ENCODE results near the gene TANGO6. TPM values are rescaled to one million over a fixed set of nuclear protein-coding genes. Genes with fewer than 3 reads are reported as not detected.

TANGO6 gene
- total and polyA plus RNA-seq, 3 donors from 2014 or later = 23.1 to 41.3 (median 39.4) TPM

DNA sequence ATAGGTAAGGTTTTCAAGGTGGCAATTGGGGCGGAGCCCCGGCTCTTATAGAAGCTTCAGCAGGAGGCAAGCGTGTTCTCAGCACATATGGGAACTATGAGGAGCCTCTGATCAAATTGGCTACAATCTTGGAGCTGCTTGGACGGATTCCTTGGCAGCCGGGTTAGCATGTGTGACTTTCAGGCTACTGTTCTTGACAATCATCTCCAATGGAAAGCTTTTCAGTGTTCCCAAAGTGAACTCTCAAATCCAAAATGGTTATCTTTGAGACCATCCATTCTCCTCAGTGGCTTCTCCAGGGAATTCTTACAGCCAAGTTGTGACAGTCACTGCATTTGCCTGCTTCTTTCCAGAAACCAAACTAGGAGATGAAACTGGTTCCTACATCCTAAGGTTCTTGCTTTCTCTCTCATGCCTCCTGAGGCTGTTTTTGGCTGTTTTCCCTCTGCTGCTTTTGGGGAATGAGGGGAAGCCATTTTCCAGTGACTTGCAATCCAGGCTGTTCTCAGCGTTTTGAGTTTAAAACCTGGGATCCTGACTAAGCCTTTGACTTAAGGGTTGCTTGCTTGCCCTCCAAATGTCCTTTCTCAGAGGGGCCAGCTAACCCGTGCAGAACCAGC is 273.0 kb downstream of the TANGO6 start:
- H3K36me3 ChIP-seq (ENCODE audit: low read depth, missing control alignments) = no peaks in the 10 kb centered on the region
- no peak overlapping the region for H3K4me3 ChIP-seq
- no peaks in the 10 kb centered on the region for H3K9me3 ChIP-seq
- no peak for DNase-seq
- no peaks in the 10 kb centered on the region for H3K4me1 ChIP-seq
- TF ChIP-seq POLR2A (IDR thresholded peaks at IDR 0.05) (no peak), CTCF (IDR thresholded peaks at IDR 0.05) (no peak)
- no peaks in the 10 kb centered on the region for H3K27me3 ChIP-seq
- WGBS, 2 donors = 81% methylated on average over 7 of the region's 7 CpGs
- no peak overlapping the region for H3K27ac ChIP-seq
- intact Hi-C loops (cut with DNase I; ENCODE audit: low total_unique reads) = loop anchor here (10.0 kb wide), 1 partner anchor 262 kb away; no protein-coding TSS in a partner anchor

GRCh38 chr16:69116906-69117305 is 273.6 kb downstream of the TANGO6 start:
- DNase-seq = no peak
- no peaks in the 10 kb centered on the region for H3K9me3 ChIP-seq
- 85 to 86% methylated on average over 6 of the region's 6 CpGs for WGBS, 2 donors
- no peaks in the 10 kb centered on the region for H3K36me3 ChIP-seq (ENCODE audit: low read depth, missing control alignments)
- TF ChIP-seq CTCF (IDR thresholded peaks at IDR 0.05) (no peak), POLR2A (IDR thresholded peaks at IDR 0.05) (no peak)
- H3K27me3 ChIP-seq = no peaks in the 10 kb centered on the region
- no peaks in the 10 kb centered on the region for H3K4me1 ChIP-seq
- H3K4me3 ChIP-seq = no peak overlapping the region
- H3K27ac ChIP-seq = no peak overlapping the region
- intact Hi-C loops (cut with DNase I; ENCODE audit: low total_unique reads) = loop anchor here (10.0 kb wide), 1 partner anchor 262 kb away; no protein-coding TSS in a partner anchor

GRCh38 chr16:69118468-69118867 is 275.1 kb downstream of the TANGO6 start:
- no peaks in the 10 kb centered on the region for H3K27me3 ChIP-seq
- H3K4me1 ChIP-seq = no peaks in the 10 kb centered on the region
- H3K4me3 ChIP-seq = no peak overlapping the region
- intact Hi-C loops (cut with DNase I; ENCODE audit: low total_unique reads) = loop anchor here (10.0 kb wide), 1 partner anchor 264 kb away; no protein-coding TSS in a partner anchor
- H3K27ac ChIP-seq = no peak overlapping the region
- no peak for DNase-seq
- TF ChIP-seq CTCF (IDR thresholded peaks at IDR 0.05) (no peak), POLR2A (IDR thresholded peaks at IDR 0.05) (no peak)
- H3K36me3 ChIP-seq (ENCODE audit: low read depth, missing control alignments) = no peaks in the 10 kb centered on the region
- WGBS, 2 donors = 89% methylated on average over 2 of the region's 2 CpGs
- no peaks in the 10 kb centered on the region for H3K9me3 ChIP-seq

DNA sequence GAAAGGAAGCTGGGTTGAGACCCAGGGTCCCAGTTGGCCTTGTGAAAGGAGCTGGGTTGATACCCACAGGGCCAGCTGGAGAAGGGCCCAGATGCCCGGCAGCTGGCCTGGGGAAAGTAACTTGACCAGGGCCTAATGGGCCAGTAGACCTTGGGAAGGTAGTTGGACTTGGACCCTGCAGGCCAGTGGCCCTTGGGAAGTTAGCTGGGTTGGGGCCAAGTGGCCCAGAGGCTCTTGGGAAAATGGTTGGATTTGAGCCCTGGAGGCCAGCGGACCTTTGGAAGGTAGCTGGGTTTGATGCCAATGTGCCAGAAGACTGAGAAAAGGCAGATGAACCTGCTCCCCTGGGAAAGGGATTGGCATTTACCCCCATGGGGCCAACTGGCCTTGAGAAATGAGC is 275.7 kb downstream of the TANGO6 start:
- no peak for TF ChIP-seq POLR2A (IDR thresholded peaks at IDR 0.05)
- TF ChIP-seq CTCF (IDR thresholded peaks at IDR 0.05) = no peak
- H3K27ac ChIP-seq = no peak overlapping the region
- no peaks in the 10 kb centered on the region for H3K9me3 ChIP-seq
- DNase-seq = no peak
- no peak overlapping the region for H3K4me3 ChIP-seq
- no peaks in the 10 kb centered on the region for H3K4me1 ChIP-seq
- 93 to 100% methylated on average over 2 of the region's 2 CpGs for WGBS, 2 donors
- H3K27me3 ChIP-seq = no peaks in the 10 kb centered on the region
- intact Hi-C loops (cut with DNase I; ENCODE audit: low total_unique reads) = loop anchor here (10.0 kb wide), 1 partner anchor 264 kb away; no protein-coding TSS in a partner anchor
- no peaks in the 10 kb centered on the region for H3K36me3 ChIP-seq (ENCODE audit: low read depth, missing control alignments)

DNA sequence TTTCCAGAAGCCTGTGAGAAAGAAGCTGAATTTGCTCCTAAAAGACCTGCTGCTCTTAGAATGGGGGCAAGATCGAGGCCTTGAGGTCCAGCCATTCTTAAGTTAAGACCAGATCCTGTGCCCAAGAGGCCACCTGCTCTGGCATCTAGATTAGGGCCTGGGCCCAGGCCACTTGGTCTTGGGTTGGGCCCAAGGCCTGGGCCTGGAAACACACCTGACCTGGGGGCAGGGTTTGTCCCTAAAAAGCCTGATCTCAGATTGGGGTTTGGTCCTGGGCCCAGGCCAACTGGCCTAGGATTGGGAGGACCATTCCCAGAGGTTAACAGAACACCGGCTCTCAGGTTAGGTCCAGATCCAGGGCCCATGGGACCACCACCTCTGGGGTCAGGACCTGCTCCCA is 276.2 kb downstream of the TANGO6 start:
- DNase-seq = no peak
- Histone ChIP-seq H3K9me3 (no peaks in the 10 kb centered on the region), H3K27ac (no peak overlapping the region), H3K4me3 (no peak overlapping the region), H3K36me3 (ENCODE audit: low read depth, missing control alignments) (no peaks in the 10 kb centered on the region), H3K4me1 (no peaks in the 10 kb centered on the region), H3K27me3 (no peaks in the 10 kb centered on the region)
- no peak for TF ChIP-seq POLR2A (IDR thresholded peaks at IDR 0.05)
- no peak for TF ChIP-seq CTCF (IDR thresholded peaks at IDR 0.05)
- WGBS, 2 donors = 100% methylated on average over 1 to 2 of the region's 2 CpGs
- intact Hi-C loops (cut with DNase I; ENCODE audit: low total_unique reads) = loop anchor here (10.0 kb wide), 1 partner anchor 265 kb away; no protein-coding TSS in a partner anchor
